HEK293 (cell line): ENCODE measurements around the gene MYO1E.

ENCODE experiments used
- CTCF ChIA-PET: fragments of 350-600 bp; formaldehyde crosslinking; extraction: SDS; loops from one replicate; lab custom pipeline; 2021; ENCODE audit warnings: antibody characterized with exemption; lab: Yijun Ruan, JAX
- POLR2A ChIA-PET: fragments of 300-600 bp; formaldehyde crosslinking; extraction: SDS; loops from one replicate; lab custom pipeline; 2020; ENCODE audit warnings: antibody characterized with exemption, inconsistent platforms; lab: Yijun Ruan, JAX
- H3K27ac ChIP-seq: fragments of 200-500 bp; sonication (Bioruptor generic); 2 replicates; pipeline ENCODE4 v1.5.1; 2014; ENCODE audit warnings: low read depth, low read length, control low read depth, inconsistent platforms; ENCODE audit errors: extremely low read depth
- H3K36me3 ChIP-seq, 2 experiments: fragments of 200-500 bp in 1 of 2; sonication (Bioruptor generic) in 1 of 2; 1 replicate in 1 of 2; 2 replicates in 1 of 2; pipeline ENCODE4 v1.5.1; 2014 to 2017; ENCODE audit warnings: inconsistent platforms in 2 of 2, low read length in 2 of 2; ENCODE audit not compliant: control insufficient read depth in 2 of 2, insufficient read depth in 1 of 2
- H3K4me1 ChIP-seq: fragments of 200-500 bp; sonication (Bioruptor generic); 2 replicates; pipeline ENCODE4 v1.5.1; 2014; ENCODE audit warnings: mild to moderate bottlenecking, low read length, inconsistent platforms; ENCODE audit not compliant: control insufficient read depth, insufficient read depth
- H3K4me3 ChIP-seq: 2 replicates; pipeline ENCODE4 v1.5.1; 2011; ENCODE audit warnings: low read depth, mild to moderate bottlenecking, control low read depth, low read length, moderate library complexity
- H3K9me3 ChIP-seq: fragments of 200-500 bp; sonication (Bioruptor generic); 2 replicates; pipeline ENCODE4 v1.5.1; 2014; ENCODE audit warnings: low read depth, low read length, inconsistent platforms; ENCODE audit not compliant: control insufficient read depth, insufficient read depth
- ATF2 ChIP-seq: fragments of 450-650 bp; formaldehyde crosslinking; IDR thresholded peaks from 2 replicates; pipeline ENCODE4 v1.5.1; 2016; ENCODE audit warnings: missing biosample characterization, missing genetic modification characterization, low read depth
- YY2 ChIP-seq: fragments of 450-650 bp; formaldehyde crosslinking; IDR thresholded peaks from 2 replicates; pipeline ENCODE4 v1.5.1; 2016; ENCODE audit warnings: missing biosample characterization, missing genetic modification characterization
- ZBTB21 ChIP-seq: fragments of 450-650 bp; formaldehyde crosslinking; IDR thresholded peaks from 2 replicates; pipeline ENCODE4 v1.5.1; 2017; ENCODE audit warnings: missing biosample characterization, missing genetic modification characterization
- ZFHX2 ChIP-seq: fragments of 450-650 bp; formaldehyde crosslinking; conservative IDR thresholded peaks from 2 replicates; pipeline ENCODE4 v1.5.1; 2016; ENCODE audit warnings: missing biosample characterization, missing genetic modification characterization
- ZFP41 ChIP-seq: fragments of 450-650 bp; formaldehyde crosslinking; IDR thresholded peaks from 2 replicates; pipeline ENCODE4 v1.5.1; 2016; ENCODE audit warnings: missing biosample characterization, missing genetic modification characterization, borderline replicate concordance
- ZNF121 ChIP-seq: fragments of 450-650 bp; formaldehyde crosslinking; IDR thresholded peaks from 2 replicates; pipeline ENCODE4 v1.5.1; 2016; ENCODE audit warnings: missing biosample characterization, missing genetic modification characterization
- ZNF2 ChIP-seq: fragments of 450-650 bp; formaldehyde crosslinking; IDR thresholded peaks from 2 replicates; pipeline ENCODE4 v1.5.1; 2016; ENCODE audit warnings: missing biosample characterization, missing genetic modification characterization
- ZNF23 ChIP-seq: fragments of 450-650 bp; formaldehyde crosslinking; IDR thresholded peaks from 2 replicates; pipeline ENCODE4 v1.5.1; 2016; ENCODE audit warnings: missing biosample characterization, missing genetic modification characterization, borderline replicate concordance
- ZNF24 ChIP-seq: fragments of 450-650 bp; formaldehyde crosslinking; IDR thresholded peaks from 2 replicates; pipeline ENCODE4 v1.5.1; 2016; ENCODE audit warnings: missing biosample characterization, missing genetic modification characterization
- ZNF416 ChIP-seq: fragments of 450-650 bp; formaldehyde crosslinking; IDR thresholded peaks from 2 replicates; pipeline ENCODE4 v1.5.1; 2016; ENCODE audit warnings: missing biosample characterization, missing genetic modification characterization
- ZNF629 ChIP-seq: fragments of 450-650 bp; formaldehyde crosslinking; IDR thresholded peaks from 2 replicates; pipeline ENCODE4 v1.5.1; 2017; ENCODE audit warnings: missing biosample characterization, missing genetic modification characterization
- ZNF837 ChIP-seq: fragments of 450-650 bp; formaldehyde crosslinking; IDR thresholded peaks from 2 replicates; pipeline ENCODE4 v1.5.1; 2016; ENCODE audit warnings: missing biosample characterization, missing genetic modification characterization
- ZNF843 ChIP-seq: fragments of 450-650 bp; formaldehyde crosslinking; IDR thresholded peaks from 2 replicates; pipeline ENCODE4 v1.5.1; 2016; ENCODE audit warnings: missing biosample characterization, missing genetic modification characterization
- TF ChIP-seq, protein P1 (sequence below): fragments of 450-650 bp; formaldehyde crosslinking; IDR thresholded peaks from 2 replicates; pipeline ENCODE4 v1.5.1; 2016; ENCODE audit warnings: missing biosample characterization, missing genetic modification characterization
- TF ChIP-seq, protein P2 (sequence below): fragments of 450-650 bp; formaldehyde crosslinking; IDR thresholded peaks from 2 replicates; pipeline ENCODE4 v1.5.1; 2016; ENCODE audit warnings: missing biosample characterization, missing genetic modification characterization

Gene MYO1E

GRCh38 chr15:59345326-59345725, 27.3 kb downstream of the MYO1E start:
- Histone ChIP-seq H3K9me3 (no peaks in the 10 kb centered on the region), H3K36me3 (no peaks in the 10 kb centered on the region), H3K4me3 (no peak overlapping the region), H3K27ac (no peak overlapping the region), H3K4me1 (no peaks in the 10 kb centered on the region; the same call in 1 of the 2 replicates)
- ChIA-PET CTCF (interaction anchor here (0.7 kb wide), 1 partner anchor 155 kb away, joined by 8 read pairs; no protein-coding TSS in a partner anchor), POLR2A (no interaction called here)
- peak; percentile 34; the same call in 1 of the 2 replicates for TF ChIP-seq ZNF121
- TF ChIP-seq ZNF843 (tag by site-specific recombination), result no peak

GRCh38 chr15:59344311-59344710, 28.4 kb downstream of the MYO1E start:
- CTCF ChIA-PET, result interaction anchor here (0.6 kb wide), 2 partner anchors 14 to 28 kb away, joined by 3 read pairs; no protein-coding TSS in a partner anchor
- no peaks in the 10 kb centered on the region for H3K36me3 ChIP-seq
- POLR2A ChIA-PET, result no interaction called here
- no peak overlapping the region for H3K4me3 ChIP-seq
- no peaks in the 10 kb centered on the region for H3K4me1 ChIP-seq
- no peak for TF ChIP-seq YY2 (tag by site-specific recombination)
- TF ChIP-seq, protein P1, sequence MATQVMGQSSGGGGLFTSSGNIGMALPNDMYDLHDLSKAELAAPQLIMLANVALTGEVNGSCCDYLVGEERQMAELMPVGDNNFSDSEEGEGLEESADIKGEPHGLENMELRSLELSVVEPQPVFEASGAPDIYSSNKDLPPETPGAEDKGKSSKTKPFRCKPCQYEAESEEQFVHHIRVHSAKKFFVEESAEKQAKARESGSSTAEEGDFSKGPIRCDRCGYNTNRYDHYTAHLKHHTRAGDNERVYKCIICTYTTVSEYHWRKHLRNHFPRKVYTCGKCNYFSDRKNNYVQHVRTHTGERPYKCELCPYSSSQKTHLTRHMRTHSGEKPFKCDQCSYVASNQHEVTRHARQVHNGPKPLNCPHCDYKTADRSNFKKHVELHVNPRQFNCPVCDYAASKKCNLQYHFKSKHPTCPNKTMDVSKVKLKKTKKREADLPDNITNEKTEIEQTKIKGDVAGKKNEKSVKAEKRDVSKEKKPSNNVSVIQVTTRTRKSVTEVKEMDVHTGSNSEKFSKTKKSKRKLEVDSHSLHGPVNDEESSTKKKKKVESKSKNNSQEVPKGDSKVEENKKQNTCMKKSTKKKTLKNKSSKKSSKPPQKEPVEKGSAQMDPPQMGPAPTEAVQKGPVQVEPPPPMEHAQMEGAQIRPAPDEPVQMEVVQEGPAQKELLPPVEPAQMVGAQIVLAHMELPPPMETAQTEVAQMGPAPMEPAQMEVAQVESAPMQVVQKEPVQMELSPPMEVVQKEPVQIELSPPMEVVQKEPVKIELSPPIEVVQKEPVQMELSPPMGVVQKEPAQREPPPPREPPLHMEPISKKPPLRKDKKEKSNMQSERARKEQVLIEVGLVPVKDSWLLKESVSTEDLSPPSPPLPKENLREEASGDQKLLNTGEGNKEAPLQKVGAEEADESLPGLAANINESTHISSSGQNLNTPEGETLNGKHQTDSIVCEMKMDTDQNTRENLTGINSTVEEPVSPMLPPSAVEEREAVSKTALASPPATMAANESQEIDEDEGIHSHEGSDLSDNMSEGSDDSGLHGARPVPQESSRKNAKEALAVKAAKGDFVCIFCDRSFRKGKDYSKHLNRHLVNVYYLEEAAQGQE, result no peak
- TF ChIP-seq ZFP41 (tag by site-specific recombination), result no peak
- no peak for TF ChIP-seq ZNF24 (tag by site-specific recombination)
- no peak for TF ChIP-seq ZNF837 (tag by site-specific recombination)
- H3K27ac ChIP-seq, result no peak overlapping the region
- H3K9me3 ChIP-seq, result no peaks in the 10 kb centered on the region

DNA sequence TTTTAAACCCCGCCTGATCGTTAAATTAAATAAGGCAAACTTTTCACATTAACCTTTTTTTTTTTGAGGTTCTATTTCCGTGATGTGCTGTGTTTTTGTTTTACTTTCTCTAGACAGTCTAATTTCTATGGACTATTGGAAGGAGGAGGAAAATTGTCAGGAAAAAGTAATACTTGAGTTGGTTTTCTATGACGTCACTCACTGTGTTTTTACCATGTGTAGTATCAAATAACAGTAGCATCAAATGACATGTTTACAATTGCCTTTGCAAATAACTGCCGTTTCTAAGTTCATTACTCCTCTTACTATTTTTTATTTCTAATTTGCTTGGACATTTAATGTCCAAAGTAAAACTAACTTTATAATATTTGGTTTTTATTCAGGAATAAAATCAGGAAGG, 32.3 kb downstream of the MYO1E start:
- no peak overlapping the region for H3K27ac ChIP-seq
- POLR2A ChIA-PET, result no interaction called here
- CTCF ChIA-PET, result no interaction called here

More for the DNA sequence above, 32.3 kb downstream of the MYO1E start:
- TF ChIP-seq ZBTB21 (tag by site-specific recombination), result 0 out of 2 replicates have a peak, but pooled peaks have one; percentile 21
- peak; percentile 62; the same call in 1 of the 2 replicates for TF ChIP-seq ZNF629 (tag by site-specific recombination)
- no peak for TF ChIP-seq ZFHX2 (tag by site-specific recombination)
- TF ChIP-seq ZNF23, result no peak
- TF ChIP-seq ZNF2, result no peak
- TF ChIP-seq ZNF416 (tag by site-specific recombination), result no peak
- peak; percentile 88 for TF ChIP-seq ATF2
- TF ChIP-seq, protein P2, sequence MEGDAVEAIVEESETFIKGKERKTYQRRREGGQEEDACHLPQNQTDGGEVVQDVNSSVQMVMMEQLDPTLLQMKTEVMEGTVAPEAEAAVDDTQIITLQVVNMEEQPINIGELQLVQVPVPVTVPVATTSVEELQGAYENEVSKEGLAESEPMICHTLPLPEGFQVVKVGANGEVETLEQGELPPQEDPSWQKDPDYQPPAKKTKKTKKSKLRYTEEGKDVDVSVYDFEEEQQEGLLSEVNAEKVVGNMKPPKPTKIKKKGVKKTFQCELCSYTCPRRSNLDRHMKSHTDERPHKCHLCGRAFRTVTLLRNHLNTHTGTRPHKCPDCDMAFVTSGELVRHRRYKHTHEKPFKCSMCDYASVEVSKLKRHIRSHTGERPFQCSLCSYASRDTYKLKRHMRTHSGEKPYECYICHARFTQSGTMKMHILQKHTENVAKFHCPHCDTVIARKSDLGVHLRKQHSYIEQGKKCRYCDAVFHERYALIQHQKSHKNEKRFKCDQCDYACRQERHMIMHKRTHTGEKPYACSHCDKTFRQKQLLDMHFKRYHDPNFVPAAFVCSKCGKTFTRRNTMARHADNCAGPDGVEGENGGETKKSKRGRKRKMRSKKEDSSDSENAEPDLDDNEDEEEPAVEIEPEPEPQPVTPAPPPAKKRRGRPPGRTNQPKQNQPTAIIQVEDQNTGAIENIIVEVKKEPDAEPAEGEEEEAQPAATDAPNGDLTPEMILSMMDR (tag by site-specific recombination), result no peak
- TF ChIP-seq, all 188 proteins: peak for 3
- H3K36me3 ChIP-seq, result no peaks in the 10 kb centered on the region
- H3K4me1 ChIP-seq, result no peaks in the 10 kb centered on the region
- H3K9me3 ChIP-seq, result no peaks in the 10 kb centered on the region
- no peak overlapping the region for H3K4me3 ChIP-seq
